AG04450 (cell line): Measurements from ENCODE around the gene UBXN4. TPM values are rescaled to one million over a fixed set of nuclear protein-coding genes. Genes with fewer than 3 reads are reported as not detected.
"Not testable (repeated sequence)": the region's sequence is repeated elsewhere in the genome, so short reads cannot be mapped to it uniquely, and the experiment has no call there.

Experiments used
- CTCF ChIA-PET: fragments of 300-600, 350-600 bp; formaldehyde crosslinking; extraction: SDS; loops from one replicate; lab custom pipeline; 2022; ENCODE audit warnings: antibody characterized with exemption, inconsistent platforms; lab: Charles Lee
- POLR2A ChIA-PET: fragments of 350-600 bp; formaldehyde crosslinking; extraction: SDS; loops from one replicate; lab custom pipeline; 2021; ENCODE audit warnings: antibody characterized with exemption, inconsistent platforms; lab: Yijun Ruan, JAX
- DNase-seq: peaks from one replicate; pipeline ENCODE4 v3.0.0-alpha.2; 2011; ENCODE audit warnings: low read depth, low spot score
- H3K27ac ChIP-seq: one replicate; pipeline ENCODE4 v1.5.1; 2012; ENCODE audit warnings: low read depth, low read length, control low read depth
- H3K27me3 ChIP-seq: one replicate; pipeline ENCODE4 v1.6.0; 2012; ENCODE audit warnings: low read length; ENCODE audit not compliant: control insufficient read depth, insufficient read depth
- H3K4me3 ChIP-seq: 2 replicates; pipeline ENCODE4 v1.5.1; 2011; ENCODE audit warnings: mild to moderate bottlenecking, low read depth, low read length, control low read depth
- H3K9me3 ChIP-seq: 2 replicates; pipeline ENCODE4 v1.5.1; 2012; ENCODE audit warnings: low read length; ENCODE audit not compliant: control insufficient read depth, insufficient read depth
- CTCF ChIP-seq: IDR thresholded peaks from 2 replicates; pipeline ENCODE4 v1.5.1; 2011; ENCODE audit warnings: low read depth, low read length, control low read depth, inconsistent platforms
- polyA plus RNA-seq: library from polyadenylated mRNA; depleted of rRNA; stranded (reverse); fragments of >200 nt; gene quantifications from 2 replicates; pipeline ENCODE4 v1.2.3, GENCODE V29; 2011

UBXN4 gene
- polyA plus RNA-seq, 1 experiment: 141 TPM

- Histone ChIP-seq H3K27ac (no peak overlapping the region), H3K9me3 (no peaks in the 10 kb centered on the region), H3K4me3 (no peak overlapping the region), H3K27me3 (no peaks in the 10 kb centered on the region)
- ChIA-PET POLR2A (no interaction called here), CTCF (interaction anchor here (0.8 to 4.1 kb wide), 2 partner anchors 23 to 699 kb away, joined by 3 to 25 read pairs; no protein-coding TSS in a partner anchor)
- no peak for TF ChIP-seq CTCF
- no peak for DNase-seq
These were observed 38.4 kb upstream of the UBXN4 start for GRCh38 chr2:135703300-135703699.

GRCh38 chr2:135704075-135704474, 37.6 kb upstream of the UBXN4 start:
- CTCF ChIA-PET: interaction anchor here (0.6 to 4.1 kb wide), 4 partner anchors 9 to 715 kb away, joined by 3 to 25 read pairs (median 6); no protein-coding TSS in a partner anchor
- POLR2A ChIA-PET, H3K27ac ChIP-seq, H3K27me3 ChIP-seq, H3K9me3 ChIP-seq, H3K4me3 ChIP-seq, DNase-seq: not testable (repeated sequence)

GRCh38 chr2:135708159-135708558, 33.5 kb upstream of the UBXN4 start:
- H3K4me3 ChIP-seq: no peak overlapping the region
- ChIA-PET POLR2A (no interaction called here), CTCF (interaction anchor here (0.6 to 6.6 kb wide), 4 partner anchors 235 to 719 kb away, joined by 6 to 125 read pairs (median 39); no protein-coding TSS in a partner anchor)
- H3K27me3 ChIP-seq: no peaks in the 10 kb centered on the region
- DNase-seq: no peak
- TF ChIP-seq CTCF: no peak
- no peak overlapping the region for H3K27ac ChIP-seq
- no peaks in the 10 kb centered on the region for H3K9me3 ChIP-seq

GRCh38 chr2:135709992-135710391, 31.7 kb upstream of the UBXN4 start:
- H3K27ac ChIP-seq: no peak overlapping the region
- no peak overlapping the region for H3K4me3 ChIP-seq
- peak; percentile 94 for TF ChIP-seq CTCF
- ChIA-PET POLR2A (interaction anchor here (0.6 kb wide), 1 partner anchor 338 kb away, joined by 6 read pairs; no protein-coding TSS in a partner anchor), CTCF (interaction anchor here (0.6 to 6.6 kb wide), 26 partner anchors 8 to 759 kb away, joined by 3 to 125 read pairs (median 4); no protein-coding TSS in a partner anchor)
- H3K9me3 ChIP-seq: no peaks in the 10 kb centered on the region
- DNase-seq: no peak
- H3K27me3 ChIP-seq: no peaks in the 10 kb centered on the region

- H3K27ac ChIP-seq, H3K9me3 ChIP-seq, H3K27me3 ChIP-seq, DNase-seq, POLR2A ChIA-PET, H3K4me3 ChIP-seq: not testable (repeated sequence)
- CTCF ChIA-PET: interaction anchor here (0.5 kb wide), 1 partner anchor 12 kb away, joined by 3 read pairs; no protein-coding TSS in a partner anchor
These were observed 26.6 kb upstream of the UBXN4 start for GRCh38 chr2:135715086-135715485.

GRCh38 chr2:135728064-135728743, 13.5 kb upstream of the UBXN4 start:
- Histone ChIP-seq H3K9me3 (no peaks in the 10 kb centered on the region), H3K4me3 (no peak overlapping the region), H3K27ac (no peak overlapping the region), H3K27me3 (no peaks in the 10 kb centered on the region)
- ChIA-PET POLR2A (no interaction called here), CTCF (no interaction called here)
- no peak for DNase-seq
- no peak for TF ChIP-seq CTCF
